H1 (cell line): Measurements from ENCODE around the gene PLCB2. TPM values are rescaled to one million over a fixed set of nuclear protein-coding genes. Genes with fewer than 3 reads are reported as not detected.

ENCODE experiments used
- ASH2L ChIP-seq: fragments of 200-600, 300-600 bp; sonication (generic); IDR thresholded peaks from one replicate; pipeline ENCODE4 v1.7.1; 2017; ENCODE audit warnings: low read length
- ATF3 ChIP-seq: IDR thresholded peaks from 2 replicates; pipeline ENCODE4 v1.6.1; 2011; ENCODE audit warnings: low read depth, mild to moderate bottlenecking, low read length; ENCODE audit not compliant: insufficient read depth
- CHD1 ChIP-seq: IDR thresholded peaks from 2 replicates; pipeline ENCODE4 v1.6.1; 2012; ENCODE audit warnings: low read depth, low read length, improper control_type of control experiment
- E2F6 ChIP-seq: IDR thresholded peaks from 2 replicates; pipeline ENCODE4 v1.6.1; 2012; ENCODE audit warnings: inconsistent platforms
- EZH2 ChIP-seq: fragments of 200-600 bp; sonication (generic); IDR thresholded peaks from 2 replicates; pipeline ENCODE4 v1.7.1; 2012; ENCODE audit warnings: low read depth, mild to moderate bottlenecking, moderate library complexity, low read length, inconsistent platforms; ENCODE audit not compliant: severe bottlenecking
- KDM4A ChIP-seq: IDR thresholded peaks from one replicate; pipeline ENCODE4 v1.7.1; 2012; ENCODE audit warnings: low read depth, mild to moderate bottlenecking, moderate library complexity, low read length, inconsistent platforms; ENCODE audit not compliant: severe bottlenecking
- polyA plus RNA-seq, 7 experiments: library from polyadenylated mRNA; depleted of rRNA in 3 of 7; stranded (reverse) in 5 of 7; unstranded in 2 of 7; fragments of >200 nt in 5 of 7; fragments of 200-250 nt in 2 of 7; gene quantifications; 1 replicate in 5 of 7; 2 replicates in 1 of 7; 4 replicates in 1 of 7; pipeline versions ENCODE4 v1.2.1 to v1.2.3, GENCODE V29; 2011 to 2013; ENCODE audit warnings: missing spikeins in 2 of 7, mixed read lengths in 2 of 7
- total RNA-seq: library from RNA; stranded (reverse); fragmentation: NEBNext Ultra II Directional; extraction: Animal tissue kit (Norgen Biotek cat#: 25700); gene quantifications from 2 replicates; pipeline ENCODE4 v1.2.1, GENCODE V29; 2021

The PLCB2 gene
- total and polyA plus RNA-seq, 2 of the 8 experiments (the other 6 are each of a cell fraction or from before 2014, with no cell fraction given), result 7.2 to 8.4 TPM

- TF ChIP-seq E2F6 (peak; percentile 89), KDM4A (peak; percentile 82), EZH2 (peak; percentile 49), CHD1 (no peak), ATF3 (no peak), ASH2L (peak; percentile 41)
Measured at GRCh38 chr15:40290918-40291574, 16.7 kb downstream of the PLCB2 start (continued).
